Activated naive CD8-positive, alpha-beta T cell treated with anti-CD3 and anti-CD28 coated beads, Interleukin-2, amount 50 U/mL, for 24 hours (primary cell): ENCODE measurements around the gene STIM2.

ENCODE experiments used
- ATAC-seq: fragments of 150-1000 bp; cut with Tn5 transposase; one replicate; pipeline ENCODE4 v1.10.0; 2021
- DNase-seq: peaks from one replicate; pipeline ENCODE4 v3.0.0; 2021
- H3K27ac Mint-ChIP-seq: one replicate; pipeline ENCODE4 v1.8.0; 2021; ENCODE audit warnings: mild to moderate bottlenecking, mixed read lengths
- H3K27me3 Mint-ChIP-seq: one replicate; pipeline ENCODE4 v1.8.0; 2021; ENCODE audit warnings: mixed read lengths
- H3K36me3 Mint-ChIP-seq: one replicate; pipeline ENCODE4 v1.8.0; 2021; ENCODE audit warnings: low read depth, mixed read lengths
- H3K4me1 Mint-ChIP-seq: one replicate; pipeline ENCODE4 v1.8.0; 2021; ENCODE audit warnings: mixed read lengths
- H3K4me3 Mint-ChIP-seq: one replicate; pipeline ENCODE4 v1.8.0; 2021; ENCODE audit warnings: mild to moderate bottlenecking, moderate library complexity, mixed read lengths
- H3K9me3 Mint-ChIP-seq: one replicate; pipeline ENCODE4 v1.8.0; 2021; ENCODE audit warnings: mixed read lengths

STIM2 gene

DNA sequence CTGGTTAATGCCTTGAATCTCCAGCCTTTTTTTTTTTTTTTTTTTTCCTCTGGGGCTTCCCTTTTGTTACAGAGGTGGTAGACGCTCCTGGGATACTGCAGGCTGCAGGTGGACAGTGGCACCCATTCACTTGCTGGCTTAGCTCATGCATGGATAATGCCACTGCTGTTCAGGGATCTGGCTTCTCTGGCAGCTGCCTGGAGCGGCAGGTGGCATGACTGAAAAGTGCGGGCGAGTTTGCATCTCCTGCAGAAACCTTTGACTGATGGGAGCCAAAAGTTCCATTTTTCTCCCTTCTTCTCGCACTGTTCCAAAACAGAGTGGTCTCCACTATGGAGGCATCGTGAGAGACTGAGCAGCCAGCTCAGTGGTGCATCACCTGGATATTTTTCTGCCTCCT, 5.9 kb upstream of the STIM2 start:
- H3K4me3 Mint-ChIP-seq, result no peak overlapping the region
- DNase-seq (no peak), ATAC-seq (no peak)
- no peak overlapping the region for H3K27ac Mint-ChIP-seq
- H3K27me3 Mint-ChIP-seq, result no peaks in the 10 kb centered on the region
- no peaks in the 10 kb centered on the region for H3K9me3 Mint-ChIP-seq
- no peaks in the 10 kb centered on the region for H3K36me3 Mint-ChIP-seq
- peaks cover 25% of the 10 kb centered on the region for H3K4me1 Mint-ChIP-seq

DNA sequence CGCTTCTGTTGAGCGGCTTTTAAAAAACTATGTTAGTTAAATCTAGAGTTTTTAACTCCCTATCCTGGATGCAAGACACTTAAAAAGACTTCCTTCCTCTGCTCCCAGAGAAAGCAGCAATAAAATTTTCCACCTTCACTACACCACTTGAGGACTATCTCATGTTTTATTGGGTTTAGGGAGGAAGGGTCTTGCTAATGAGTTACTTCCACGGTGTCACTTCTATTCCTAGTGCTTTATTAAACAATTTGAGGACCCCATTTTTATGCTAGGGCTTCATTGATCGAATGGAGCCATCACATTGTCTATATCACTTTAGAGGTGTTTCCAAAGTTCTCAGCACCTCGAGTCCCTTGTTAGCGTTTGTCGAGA, 3.7 kb upstream of the STIM2 start:
- ATAC-seq (no peak), DNase-seq (no peak)
- Mint-ChIP-seq H3K4me1 (peaks cover 38% of the 10 kb centered on the region), H3K4me3 (peak overlapping the region; percentile 92), H3K27ac (peak overlapping the region; percentile 87), H3K36me3 (no peaks in the 10 kb centered on the region), H3K9me3 (no peaks in the 10 kb centered on the region), H3K27me3 (no peaks in the 10 kb centered on the region)

DNA sequence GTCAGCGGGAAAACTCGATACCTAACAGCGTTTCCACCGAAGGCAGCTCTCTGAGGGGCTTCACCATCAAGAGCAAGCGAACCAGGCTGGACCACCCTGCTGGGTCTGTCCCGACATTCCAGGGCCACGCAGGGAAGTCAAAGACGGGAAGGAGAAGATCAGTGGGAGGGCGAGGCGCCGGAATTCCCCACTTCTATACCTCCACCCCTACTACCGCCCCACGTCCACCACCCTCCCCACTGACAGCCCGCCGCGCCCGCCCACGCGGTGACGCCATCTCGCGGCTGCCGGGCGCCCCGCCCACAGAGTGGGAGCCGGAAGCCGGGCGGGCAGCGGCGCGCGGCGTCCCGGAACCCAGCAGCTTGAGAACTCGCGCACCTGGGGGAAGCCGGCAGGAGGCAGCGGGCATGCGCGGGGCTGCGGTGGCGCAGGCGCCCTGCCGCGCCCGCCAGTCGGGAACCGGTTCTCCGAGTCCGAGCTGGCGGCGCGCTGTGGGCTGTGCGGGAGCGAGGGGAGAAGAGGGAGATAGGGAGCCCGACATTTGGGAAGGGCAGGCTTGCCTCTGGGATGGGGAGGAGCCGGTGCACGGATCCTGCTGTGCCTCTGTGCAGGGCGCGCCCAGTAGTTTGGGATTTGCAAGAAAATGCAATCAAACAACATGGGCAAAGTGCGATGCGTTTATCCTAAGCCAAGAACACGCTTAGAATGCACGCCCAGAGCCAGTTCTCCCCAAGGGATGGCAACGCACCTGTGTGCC, 3.2 kb upstream of the STIM2 start:
- H3K27me3 Mint-ChIP-seq, result no peaks in the 10 kb centered on the region
- peak overlapping the region; percentile 87 for H3K27ac Mint-ChIP-seq
- no peaks in the 10 kb centered on the region for H3K36me3 Mint-ChIP-seq
- no peaks in the 10 kb centered on the region for H3K9me3 Mint-ChIP-seq
- peak; percentile 52 for ATAC-seq
- peak overlapping the region; percentile 92 for H3K4me3 Mint-ChIP-seq
- peak; percentile 92 for DNase-seq
- H3K4me1 Mint-ChIP-seq, result peaks cover 40% of the 10 kb centered on the region

DNA sequence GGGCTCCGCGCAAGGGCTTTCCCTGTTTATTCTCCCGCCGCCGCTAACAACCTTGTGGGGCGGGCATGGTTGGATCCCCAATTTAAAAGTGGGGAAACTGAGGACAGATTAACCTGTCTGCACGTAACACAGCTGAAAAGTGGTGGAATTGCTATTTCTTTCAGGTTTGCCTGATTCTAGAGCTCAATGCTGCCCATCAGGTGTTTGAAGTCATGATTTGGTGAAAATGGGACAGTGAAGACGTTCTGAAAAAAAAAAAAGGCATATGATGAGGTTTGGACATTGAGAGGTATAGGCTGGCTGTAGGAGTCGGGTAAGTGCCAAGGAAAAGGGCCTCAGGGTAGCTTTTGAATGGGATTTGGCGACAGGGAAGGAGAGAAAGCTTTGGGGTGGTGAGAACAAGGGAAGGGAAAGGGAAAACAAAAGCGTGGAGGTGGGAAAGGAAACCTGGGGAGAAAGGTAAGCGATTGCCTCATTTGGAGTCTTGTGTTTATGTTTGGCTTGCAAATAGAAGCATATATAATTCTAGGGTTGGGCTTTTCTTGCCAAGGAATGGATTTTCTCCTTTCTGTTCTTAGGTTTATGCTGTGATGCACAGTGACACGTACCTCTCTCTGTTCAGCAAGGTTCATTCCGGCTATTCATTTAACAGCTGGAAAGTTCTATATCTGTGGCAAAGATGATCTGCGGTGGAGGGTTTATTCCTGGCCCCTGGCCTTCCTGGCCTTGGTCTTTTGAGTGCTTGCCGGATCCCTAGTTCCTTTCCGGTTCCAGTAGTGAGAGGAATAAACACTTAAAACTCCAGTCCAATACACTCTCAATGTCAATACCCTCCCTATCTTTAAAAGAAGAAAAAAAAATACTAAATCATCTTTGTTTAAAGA, 2.4 kb upstream of the STIM2 start:
- DNase-seq, result no peak
- peak overlapping the region; percentile 92 for H3K4me3 Mint-ChIP-seq
- H3K36me3 Mint-ChIP-seq, result no peaks in the 10 kb centered on the region
- no peaks in the 10 kb centered on the region for H3K9me3 Mint-ChIP-seq
- peak overlapping the region; percentile 87 for H3K27ac Mint-ChIP-seq
- no peak for ATAC-seq
- peaks cover 45% of the 10 kb centered on the region for H3K4me1 Mint-ChIP-seq
- H3K27me3 Mint-ChIP-seq, result no peaks in the 10 kb centered on the region

DNA sequence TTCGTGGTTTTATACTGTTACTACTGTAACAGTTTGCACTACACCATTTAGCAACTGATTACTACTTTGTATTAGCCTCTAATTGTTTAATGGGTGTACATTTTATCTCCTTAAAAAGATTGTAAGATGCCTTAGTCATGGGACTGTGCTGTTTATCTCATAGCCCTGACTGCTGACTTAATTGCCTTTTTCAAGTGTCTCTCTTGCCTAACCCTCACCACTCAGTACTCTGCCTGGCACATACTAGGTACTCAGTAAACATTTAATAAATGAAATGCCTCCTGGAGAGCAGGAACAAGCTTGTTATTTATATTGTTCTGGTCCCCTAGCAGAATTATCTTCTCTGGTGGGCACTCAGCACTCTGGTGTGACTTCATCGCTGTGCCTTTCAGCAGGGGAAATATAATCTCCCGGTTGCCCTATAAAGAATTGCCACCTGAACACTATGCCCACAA, 1.7 kb upstream of the STIM2 start:
- Mint-ChIP-seq H3K4me1 (peaks cover 51% of the 10 kb centered on the region), H3K27me3 (no peaks in the 10 kb centered on the region), H3K36me3 (no peaks in the 10 kb centered on the region), H3K9me3 (no peaks in the 10 kb centered on the region), H3K27ac (peak overlapping the region; percentile 87), H3K4me3 (peak overlapping the region; percentile 92)
- ATAC-seq (no peak), DNase-seq (no peak)

DNA sequence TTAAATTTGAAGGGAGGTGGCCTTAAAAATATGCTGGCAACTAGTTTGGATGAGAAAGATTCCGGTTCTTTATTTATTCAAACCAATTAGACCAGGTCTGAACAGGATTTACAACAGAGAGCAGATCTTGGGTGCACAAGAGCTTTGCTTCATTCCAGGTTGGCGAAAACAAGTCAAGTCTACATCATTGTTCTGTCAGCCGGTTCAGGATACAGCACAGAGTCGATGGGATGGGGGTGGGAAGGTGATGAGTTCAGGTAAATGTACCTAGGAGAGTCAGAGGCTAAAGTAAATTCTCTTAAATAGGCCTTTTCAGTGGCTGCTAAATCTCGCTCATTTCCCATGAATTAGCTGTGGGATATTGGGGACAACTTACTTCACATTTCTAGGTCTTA, 882 bp upstream of the STIM2 start:
- Mint-ChIP-seq H3K27me3 (no peaks in the 10 kb centered on the region), H3K9me3 (no peaks in the 10 kb centered on the region), H3K36me3 (no peaks in the 10 kb centered on the region), H3K27ac (peak overlapping the region; percentile 87), H3K4me1 (peaks cover 58% of the 10 kb centered on the region), H3K4me3 (peak overlapping the region; percentile 92)
- no peak for ATAC-seq
- no peak for DNase-seq

DNA sequence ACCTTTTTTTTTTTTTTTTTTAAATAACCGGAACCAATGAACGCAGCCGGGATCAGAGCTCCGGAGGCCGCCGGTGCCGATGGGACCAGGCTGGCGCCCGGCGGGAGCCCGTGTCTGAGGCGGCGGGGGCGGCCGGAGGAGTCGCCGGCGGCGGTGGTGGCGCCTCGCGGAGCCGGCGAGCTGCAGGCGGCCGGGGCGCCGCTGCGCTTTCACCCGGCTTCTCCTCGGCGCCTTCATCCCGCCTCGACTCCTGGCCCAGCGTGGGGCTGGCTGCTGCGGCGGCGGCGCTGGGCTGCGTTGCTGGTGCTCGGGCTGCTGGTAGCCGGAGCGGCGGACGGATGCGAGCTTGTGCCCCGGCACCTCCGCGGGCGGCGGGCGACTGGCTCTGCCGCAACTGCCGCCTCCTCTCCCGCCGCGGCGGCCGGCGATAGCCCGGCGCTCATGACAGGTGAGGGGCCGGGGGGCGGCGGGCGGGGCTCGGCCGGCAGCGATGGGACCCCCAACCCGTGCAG, 337 bp downstream of the STIM2 start:
- Mint-ChIP-seq H3K27ac (peak overlapping the region; percentile 87), H3K9me3 (no peaks in the 10 kb centered on the region), H3K36me3 (no peaks in the 10 kb centered on the region), H3K4me1 (peaks cover 70% of the 10 kb centered on the region), H3K4me3 (peak overlapping the region; percentile 92), H3K27me3 (no peaks in the 10 kb centered on the region)
- ATAC-seq (peak; percentile 8), DNase-seq (peak; percentile 54)

DNA sequence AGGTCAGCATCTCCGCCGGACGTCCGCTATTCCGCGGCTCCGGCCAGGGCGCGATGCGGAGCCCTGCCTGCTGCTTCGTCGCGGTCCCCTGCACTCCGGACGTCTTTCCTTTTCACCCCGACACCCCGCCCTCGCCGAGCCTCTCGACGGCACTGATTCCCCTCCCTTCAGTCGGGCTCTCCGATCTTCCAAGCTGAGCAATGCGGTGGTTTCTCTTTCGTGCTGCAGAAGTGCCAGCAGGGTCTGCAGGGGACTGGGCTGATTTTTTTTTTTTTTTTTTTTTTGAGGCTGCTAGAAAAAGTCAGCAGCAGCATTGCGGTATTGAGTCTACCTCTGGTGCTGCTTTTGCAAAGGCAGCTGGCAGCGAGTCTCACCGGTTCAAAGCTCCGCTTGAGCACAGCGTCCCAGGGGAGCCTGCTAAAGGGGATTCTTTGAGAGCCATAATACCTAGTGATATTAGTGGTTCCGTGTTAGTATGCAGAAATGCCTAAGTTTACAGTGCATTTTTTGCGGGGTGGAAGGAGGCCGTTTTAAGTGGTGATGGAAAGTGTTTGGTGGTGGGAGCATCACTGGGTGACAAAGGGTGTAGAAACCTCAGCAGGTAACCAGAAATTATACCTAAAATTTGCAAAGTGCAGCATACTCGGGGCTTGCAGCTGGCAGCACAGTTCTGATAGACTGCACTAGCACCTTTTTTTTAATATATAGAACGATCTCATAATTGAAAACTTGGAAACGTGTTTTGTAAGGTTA, 969 bp downstream of the STIM2 start:
- H3K4me3 Mint-ChIP-seq, result peak overlapping the region; percentile 92
- H3K36me3 Mint-ChIP-seq, result no peaks in the 10 kb centered on the region
- peak overlapping the region; percentile 94 for H3K27ac Mint-ChIP-seq
- no peaks in the 10 kb centered on the region for H3K9me3 Mint-ChIP-seq
- H3K27me3 Mint-ChIP-seq, result no peaks in the 10 kb centered on the region
- peak; percentile 75 for DNase-seq
- peak; percentile 37 for ATAC-seq
- H3K4me1 Mint-ChIP-seq, result peaks cover 75% of the 10 kb centered on the region

DNA sequence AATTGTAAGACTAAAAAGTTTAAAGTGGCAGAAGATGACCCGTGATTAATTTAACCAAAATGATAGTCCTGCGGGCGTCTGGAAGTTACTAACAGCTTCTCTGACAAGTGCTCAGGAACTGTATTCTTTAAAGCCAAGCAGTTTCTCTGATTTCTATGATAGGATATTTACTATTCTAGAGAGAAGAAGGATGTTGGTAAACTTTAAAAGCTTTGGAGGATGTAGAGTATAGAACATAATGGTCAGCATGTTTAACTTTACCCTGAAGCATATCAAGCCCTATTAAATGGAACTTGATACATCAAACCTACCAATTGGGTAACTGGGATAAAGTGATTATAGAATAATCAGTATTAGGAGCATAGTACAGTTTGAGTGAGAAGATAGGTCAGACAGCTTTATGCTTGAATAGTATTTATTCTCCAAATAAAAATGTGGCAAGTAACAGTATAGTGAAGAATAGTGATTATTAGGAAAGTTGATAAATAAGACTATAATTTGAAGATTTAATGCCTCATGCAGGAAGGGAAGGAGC, 1.8 kb downstream of the STIM2 start:
- ATAC-seq, result no peak
- DNase-seq, result no peak
- peaks cover 73% of the 10 kb centered on the region for H3K4me1 Mint-ChIP-seq
- no peaks in the 10 kb centered on the region for H3K9me3 Mint-ChIP-seq
- peak overlapping the region; percentile 94 for H3K27ac Mint-ChIP-seq
- H3K27me3 Mint-ChIP-seq, result no peaks in the 10 kb centered on the region
- no peaks in the 10 kb centered on the region for H3K36me3 Mint-ChIP-seq
- H3K4me3 Mint-ChIP-seq, result peak overlapping the region; percentile 92

DNA sequence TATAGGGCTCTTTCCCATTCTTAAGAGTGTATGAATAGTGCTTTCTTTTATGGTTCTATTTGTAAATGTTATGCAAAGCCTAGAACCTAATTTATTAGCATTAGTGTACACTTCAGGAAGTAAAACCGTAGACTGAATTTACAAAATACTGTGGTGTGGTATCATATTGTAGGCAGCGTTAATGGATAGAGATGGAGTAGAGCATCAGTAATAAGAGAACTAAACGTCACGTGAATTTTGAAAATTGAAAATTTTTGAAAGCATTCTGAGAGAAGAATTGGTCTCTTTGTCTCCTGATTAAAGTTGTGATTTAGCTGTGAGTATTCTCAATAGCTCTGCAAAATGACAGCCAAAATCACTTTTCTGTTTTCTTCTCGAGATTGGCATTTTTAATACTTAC, 2.9 kb downstream of the STIM2 start:
- no peaks in the 10 kb centered on the region for H3K36me3 Mint-ChIP-seq
- ATAC-seq (no peak), DNase-seq (no peak)
- H3K9me3 Mint-ChIP-seq, result no peaks in the 10 kb centered on the region
- H3K4me3 Mint-ChIP-seq, result peak overlapping the region; percentile 92
- H3K27ac Mint-ChIP-seq, result no peak overlapping the region
- no peaks in the 10 kb centered on the region for H3K27me3 Mint-ChIP-seq
- H3K4me1 Mint-ChIP-seq, result peaks cover 78% of the 10 kb centered on the region

DNA sequence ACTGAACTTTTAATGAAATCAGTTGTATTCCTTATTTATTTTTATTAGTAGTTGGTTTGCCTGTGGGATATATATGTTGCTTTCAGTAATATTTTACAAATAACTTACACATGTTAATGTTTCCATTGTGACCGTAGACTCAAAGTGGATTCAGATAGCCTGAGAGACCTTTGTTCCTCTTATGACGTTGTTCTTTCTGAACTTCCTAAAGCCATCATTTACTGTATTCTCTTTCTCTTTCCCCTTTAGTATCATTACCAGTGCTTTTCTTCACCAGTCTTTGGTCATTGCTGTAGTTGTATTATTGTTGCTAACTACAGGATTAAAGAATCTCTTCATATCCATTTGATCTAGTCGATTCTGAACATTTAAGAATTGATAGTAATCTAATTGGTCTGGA, 4.3 kb downstream of the STIM2 start:
- Mint-ChIP-seq H3K9me3 (no peaks in the 10 kb centered on the region), H3K27ac (no peak overlapping the region), H3K4me1 (peaks cover 74% of the 10 kb centered on the region), H3K4me3 (peak overlapping the region; percentile 3), H3K27me3 (no peaks in the 10 kb centered on the region), H3K36me3 (peaks cover 2% of the 10 kb centered on the region)
- ATAC-seq, result no peak
- DNase-seq, result no peak

DNA sequence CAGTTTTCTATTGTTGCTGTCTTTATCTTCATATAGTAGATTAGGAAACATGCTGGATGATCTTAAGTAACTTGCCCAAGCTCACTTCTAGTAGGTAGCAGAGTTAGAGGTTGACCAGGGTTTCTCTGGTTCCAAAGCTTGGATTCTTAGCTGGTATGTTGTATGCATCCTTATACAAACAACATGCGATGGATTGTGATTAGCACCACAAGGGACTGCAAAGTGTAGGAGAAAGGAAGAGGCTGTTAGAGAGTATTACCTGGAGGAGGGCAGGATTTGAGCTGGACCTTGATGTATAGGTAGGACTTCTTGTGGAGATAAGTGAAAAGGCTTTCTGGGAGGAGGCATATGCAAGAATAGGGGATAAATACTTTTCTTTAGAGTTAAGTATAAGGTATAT, 5.6 kb downstream of the STIM2 start:
- H3K36me3 Mint-ChIP-seq, result peaks cover 7% of the 10 kb centered on the region
- no peak for ATAC-seq
- DNase-seq, result no peak
- peaks cover 79% of the 10 kb centered on the region for H3K4me1 Mint-ChIP-seq
- no peaks in the 10 kb centered on the region for H3K27me3 Mint-ChIP-seq
- H3K9me3 Mint-ChIP-seq, result no peaks in the 10 kb centered on the region
- H3K4me3 Mint-ChIP-seq, result no peak overlapping the region
- peak overlapping the region; percentile 39 for H3K27ac Mint-ChIP-seq

DNA sequence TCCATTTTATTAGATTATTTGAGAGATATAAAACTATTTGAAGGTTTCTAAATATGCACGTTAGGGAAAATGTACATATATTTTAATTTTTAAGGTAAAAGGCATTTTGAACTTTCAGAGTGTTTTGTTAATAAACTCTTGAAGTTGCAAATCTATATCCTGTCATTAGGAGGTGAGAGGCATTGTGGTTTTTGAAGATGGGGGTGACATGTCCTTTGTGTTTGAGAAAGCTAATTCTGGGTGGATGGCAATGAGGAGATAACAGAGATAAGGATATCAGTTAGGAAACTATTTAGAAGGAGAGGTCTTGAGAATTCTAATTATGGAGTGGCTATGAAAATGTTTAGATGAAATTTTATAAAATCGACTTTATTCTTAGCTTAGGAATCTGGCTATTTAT, 6.1 kb downstream of the STIM2 start:
- Mint-ChIP-seq H3K27ac (peak overlapping the region; percentile 1), H3K9me3 (no peaks in the 10 kb centered on the region)
- no peak for ATAC-seq

More for the DNA sequence above, 6.1 kb downstream of the STIM2 start:
- Mint-ChIP-seq H3K4me1 (peaks cover 81% of the 10 kb centered on the region), H3K27me3 (no peaks in the 10 kb centered on the region), H3K4me3 (no peak overlapping the region), H3K36me3 (peaks cover 7% of the 10 kb centered on the region)
- DNase-seq, result no peak
